H9 (cell line): ENCODE measurements around the gene FAM3D. TPM values are rescaled to one million over a fixed set of nuclear protein-coding genes. Genes with fewer than 3 reads are reported as not detected.

Experiments
- DNase-seq: peaks from one replicate; pipeline ENCODE4 v3.0.0-alpha.2; 2017
- H2AFZ ChIP-seq: one replicate; pipeline ENCODE4 v1.6.1; 2013; ENCODE audit warnings: mild to moderate bottlenecking, low read length, control low read depth, moderate library complexity
- H2AK5ac ChIP-seq: 2 replicates; pipeline ENCODE4 v1.6.1; 2013; ENCODE audit warnings: low read length, control low read depth, mixed read lengths; ENCODE audit not compliant: insufficient read length
- H2BK120ac ChIP-seq: one replicate; pipeline ENCODE4 v1.6.1; 2013; ENCODE audit warnings: low read depth, mild to moderate bottlenecking, low read length, control low read depth, inconsistent platforms; ENCODE audit not compliant: poor library complexity, severe bottlenecking
- H2BK12ac ChIP-seq: 2 replicates; pipeline ENCODE4 v1.6.1; 2013; ENCODE audit warnings: low read length, control low read depth, mixed read lengths, low read depth; ENCODE audit not compliant: insufficient read length
- H2BK15ac ChIP-seq: 2 replicates; pipeline ENCODE4 v1.6.1; 2013; ENCODE audit warnings: low read depth, low read length, control low read depth
- H2BK20ac ChIP-seq: one replicate; pipeline ENCODE4 v1.6.1; 2013; ENCODE audit warnings: low read depth, mild to moderate bottlenecking, low read length, control low read depth, inconsistent platforms; ENCODE audit not compliant: poor library complexity, severe bottlenecking
- H2BK5ac ChIP-seq: 2 replicates; pipeline ENCODE4 v1.6.1; 2013; ENCODE audit warnings: low read length, control low read depth, mixed read lengths; ENCODE audit not compliant: insufficient read length
- H3K14ac ChIP-seq: 2 replicates; pipeline ENCODE4 v1.6.1; 2013; ENCODE audit warnings: low read length, control low read depth; ENCODE audit not compliant: insufficient read depth
- H3K18ac ChIP-seq: 2 replicates; pipeline ENCODE4 v1.6.1; 2013; ENCODE audit warnings: low read depth, mild to moderate bottlenecking, mixed read lengths, low read length, control low read depth; ENCODE audit not compliant: insufficient read length
- H3K23ac ChIP-seq: 2 replicates; pipeline ENCODE4 v1.6.1; 2013; ENCODE audit warnings: low read length, control low read depth, mixed read lengths, low read depth; ENCODE audit not compliant: insufficient read length
- H3K23me2 ChIP-seq: 2 replicates; pipeline ENCODE4 v1.6.1; 2013; ENCODE audit warnings: low read depth, mild to moderate bottlenecking, mixed read lengths, low read length, control low read depth; ENCODE audit not compliant: insufficient read length, poor library complexity, severe bottlenecking
- H3K27ac ChIP-seq: 2 replicates; pipeline ENCODE4 v1.5.1; 2013; ENCODE audit warnings: low read length, control low read depth, mixed read lengths, low read depth; ENCODE audit not compliant: insufficient read length
- H3K27me3 ChIP-seq: 2 replicates; pipeline ENCODE4 v1.6.1; 2013; ENCODE audit warnings: low read length, control low read depth, inconsistent platforms; ENCODE audit not compliant: insufficient read depth
- H3K4ac ChIP-seq: 2 replicates; pipeline ENCODE4 v1.6.1; 2013; ENCODE audit warnings: low read depth, mild to moderate bottlenecking, control low read depth, inconsistent platforms, low read length, moderate library complexity
- H3K4me1 ChIP-seq: 2 replicates; pipeline ENCODE4 v1.6.1; 2013; ENCODE audit warnings: low read length, control low read depth, inconsistent platforms; ENCODE audit not compliant: insufficient read depth
- H3K4me2 ChIP-seq: 2 replicates; pipeline ENCODE4 v1.6.1; 2013; ENCODE audit warnings: low read length, control low read depth, mixed read lengths; ENCODE audit not compliant: insufficient read length, insufficient read depth
- H3K56ac ChIP-seq: 2 replicates; pipeline ENCODE4 v1.6.1; 2013; ENCODE audit warnings: low read depth, mild to moderate bottlenecking, mixed read lengths, low read length, control low read depth; ENCODE audit not compliant: insufficient read length
- H3K79me1 ChIP-seq: 2 replicates; pipeline ENCODE4 v1.6.1; 2013; ENCODE audit warnings: low read depth, mild to moderate bottlenecking, moderate library complexity, low read length, control low read depth, inconsistent platforms; ENCODE audit not compliant: insufficient read depth, poor library complexity, severe bottlenecking
- H3K79me2 ChIP-seq: 2 replicates; pipeline ENCODE4 v1.6.1; 2013; ENCODE audit warnings: low read length, control low read depth, inconsistent platforms; ENCODE audit not compliant: insufficient read depth
- H3K9ac ChIP-seq: 2 replicates; pipeline ENCODE4 v1.6.1; 2013; ENCODE audit warnings: low read length, control low read depth, mixed read lengths; ENCODE audit not compliant: insufficient read length; ENCODE audit errors: extremely low read depth
- H3K9me3 ChIP-seq: one replicate; pipeline ENCODE4 v1.6.1; 2013; ENCODE audit warnings: low read depth, low read length, inconsistent platforms; ENCODE audit not compliant: control insufficient read depth
- H3T11ph ChIP-seq: one replicate; pipeline ENCODE4 v1.6.1; 2013; ENCODE audit warnings: mild to moderate bottlenecking, low read length, control low read depth, inconsistent platforms
- H4K20me1 ChIP-seq: one replicate; pipeline ENCODE4 v1.6.1; 2013; ENCODE audit not compliant: control insufficient read depth, insufficient read length, insufficient read depth
- H4K5ac ChIP-seq: 2 replicates; pipeline ENCODE4 v1.6.1; 2013; ENCODE audit warnings: low read depth, mild to moderate bottlenecking, mixed read lengths, low read length, control low read depth; ENCODE audit not compliant: insufficient read length
- H4K8ac ChIP-seq: replicated peaks from 2 replicates; pipeline ENCODE4 v1.6.1; 2013; ENCODE audit warnings: low read length, control low read depth, mixed read lengths, low read depth; ENCODE audit not compliant: insufficient read length
- H4K91ac ChIP-seq: 2 replicates; pipeline ENCODE4 v1.6.1; 2013; ENCODE audit warnings: low read depth, mild to moderate bottlenecking, moderate library complexity, mixed read lengths, low read length, control low read depth; ENCODE audit not compliant: insufficient read length
- H3K27ac Mint-ChIP-seq, 3 experiments: 2 replicates in 2 of 3; 3 replicates in 1 of 3; pipeline ENCODE4 v1.8.0; 2020 to 2021; ENCODE audit warnings: mixed read lengths in 3 of 3, mild to moderate bottlenecking in 1 of 3, moderate library complexity in 1 of 3
- H3K27me3 Mint-ChIP-seq: 2 replicates; pipeline ENCODE4 v1.8.0; 2021; ENCODE audit warnings: low read depth, mild to moderate bottlenecking, moderate library complexity, mixed read lengths
- H3K36me3 Mint-ChIP-seq, 3 experiments: 2 replicates in 2 of 3; 3 replicates in 1 of 3; pipeline ENCODE4 v1.8.0; 2020 to 2021; ENCODE audit warnings: low read depth in 3 of 3, mixed read lengths in 3 of 3; ENCODE audit not compliant: insufficient read depth in 1 of 3
- H3K4me1 Mint-ChIP-seq, 2 experiments: 2 replicates each; pipeline ENCODE4 v1.8.0; 2020; ENCODE audit warnings: mixed read lengths in 2 of 2
- H3K4me3 Mint-ChIP-seq, 2 experiments: 2 replicates in 1 of 2; 3 replicates in 1 of 2; pipeline ENCODE4 v1.8.0; 2020 to 2021; ENCODE audit warnings: mild to moderate bottlenecking in 2 of 2, mixed read lengths in 2 of 2, moderate library complexity in 1 of 2
- H3K9me3 Mint-ChIP-seq, 2 experiments: 2 replicates in 1 of 2; 3 replicates in 1 of 2; pipeline ENCODE4 v1.8.0; 2020; ENCODE audit warnings: mild to moderate bottlenecking in 2 of 2, mixed read lengths in 2 of 2, moderate library complexity in 1 of 2
- CTCF ChIP-seq: fragments of 200-600 bp; sonication (generic); conservative IDR thresholded peaks from 3 replicates; pipeline ENCODE4 v1.8.0; 2021; ENCODE audit warnings: antibody characterized with exemption, mild to moderate bottlenecking
- WGBS: extraction: QIAGEN DNeasy Blood & Tissue Kit; methylation state at CpG from one replicate; pipeline ENCODE4 v1.1.7; 2013; ENCODE audit warnings: missing lambda C conversion rate, low lambda C conversion rate, mixed read lengths; ENCODE audit not compliant: insufficient read length; ENCODE audit errors: extremely low coverage; 5-methylcytosine and 5-hydroxymethylcytosine counted together
- total RNA-seq: library from RNA; stranded (reverse); gene quantifications from 2 replicates; pipeline ENCODE4 v1.2.1, GENCODE V29; 2021

Gene FAM3D
- total RNA-seq, 1 experiment from 2014 or later = not detected

GRCh38 chr3:58594117-58594516 is 72.5 kb downstream of the FAM3D start:
- H2AFZ ChIP-seq = no peak overlapping the region

More at GRCh38 chr3:58594117-58594516, 72.5 kb downstream of the FAM3D start:
- Histone ChIP-seq H3K27ac (no peak overlapping the region), H2BK120ac (no peak overlapping the region), H2BK12ac (no peak overlapping the region), H3K4me1 (no peaks in the 10 kb centered on the region), H3K14ac (no peak overlapping the region), H3K4ac (no peak overlapping the region), H3K79me2 (no peaks in the 10 kb centered on the region), H3K23me2 (no peaks in the 10 kb centered on the region), H3K23ac (no peak overlapping the region), H3K79me1 (no peaks in the 10 kb centered on the region), H3K4me2 (no peak overlapping the region), H4K20me1 (no peaks in the 10 kb centered on the region), H3K9me3 (no peaks in the 10 kb centered on the region), H2BK5ac (no peak overlapping the region), H2BK20ac (no peak overlapping the region), H3K56ac (no peak overlapping the region), H3T11ph (no peak overlapping the region), H3K27me3 (no peaks in the 10 kb centered on the region), H2BK15ac (no peak overlapping the region), H3K18ac (no peak overlapping the region), H4K8ac (no peak overlapping the region), H4K91ac (no peak overlapping the region), H4K5ac (no peak overlapping the region), H2AK5ac (no peak overlapping the region), H3K9ac (no peak overlapping the region)
- TF ChIP-seq CTCF = no peak
- DNase-seq = no peak
- Mint-ChIP-seq H3K27ac (no peak overlapping the region), H3K27me3 (peaks cover 18% of the 10 kb centered on the region), H3K4me1 (peaks cover 9 to 10% of the 10 kb centered on the region in 2 experiments), H3K36me3 (no peaks in the 10 kb centered on the region), H3K9me3 (no peaks in the 10 kb centered on the region), H3K4me3 (no peak overlapping the region)
- WGBS = no CpG with 5 or more reads among the region's 5 CpGs
